Gastroesophageal sphincter (tissue), 4 donors: ENCODE measurements around the gene TPBG. TPM values are rescaled to one million over a fixed set of nuclear protein-coding genes. Genes with fewer than 3 reads are reported as not detected.

Source experiments
- ATAC-seq: fragments of 150-250 bp; one replicate; pipeline ENCODE4 v1.9.1; 2016; ENCODE audit warnings: mild to moderate bottlenecking, moderate library complexity
- H3K27ac ChIP-seq, 4 donors: fragments of 200-600 bp; sonication (generic) in 3 of 4; 1 replicate in 3 of 4; 2 replicates in 1 of 4; pipeline ENCODE4 v1.5.1; 2016 to 2019
- H3K27me3 ChIP-seq: fragments of 200-600 bp; sonication (generic); one replicate; pipeline ENCODE4 v1.5.1; 2019
- H3K36me3 ChIP-seq, 2 donors: fragments of 200-600 bp; sonication (generic); one replicate each; pipeline ENCODE4 v1.5.1; 2019; ENCODE audit warnings: control low read depth in 1 of 2
- H3K4me1 ChIP-seq, 3 donors: fragments of 200-600 bp; sonication (generic); 1 replicate in 2 of 3; 2 replicates in 1 of 3; pipeline ENCODE4 v1.5.1; 2016 to 2019; ENCODE audit warnings: control low read depth in 2 of 3
- H3K4me3 ChIP-seq, 2 donors: fragments of 200-600 bp; sonication (generic); one replicate each; pipeline ENCODE4 v1.5.1; 2019; ENCODE audit warnings: mild to moderate bottlenecking in 1 of 2, moderate library complexity in 1 of 2
- H3K9me3 ChIP-seq, 3 donors: fragments of 200-600 bp; sonication (generic); one replicate each; pipeline ENCODE4 v1.5.1; 2017 to 2019; ENCODE audit warnings: control low read depth in 2 of 3
- EP300 ChIP-seq: sonication (generic); formaldehyde crosslinking; IDR thresholded peaks from one replicate; pipeline ENCODE4 v1.6.1; 2017; ENCODE audit warnings: antibody characterized with exemption, mild to moderate bottlenecking
- POLR2A ChIP-seq, 2 donors: fragments of 450-650 bp; IDR thresholded peaks; one replicate each; pipeline ENCODE4 v1.6.1; 2017; ENCODE audit warnings: antibody characterized with exemption in 2 of 2, mild to moderate bottlenecking in 2 of 2, moderate library complexity in 1 of 2
- POLR2AphosphoS5 ChIP-seq: sonication (generic); formaldehyde crosslinking; IDR thresholded peaks from one replicate; pipeline ENCODE4 v1.6.1; 2017; ENCODE audit warnings: antibody characterized with exemption
- WGBS, 2 donors: methylation state at CpG; one replicate each; pipeline ENCODE4 v1.1.5; 2018; ENCODE audit warnings: low coverage in 1 of 2; 5-methylcytosine and 5-hydroxymethylcytosine counted together
- total RNA-seq, 4 donors: library from RNA; depleted of rRNA; stranded (reverse); fragments of >200 nt; gene quantifications; one replicate each; pipeline ENCODE4 v1.1.0, GENCODE V29; 2016
- TF ChIP-seq, protein P1 (sequence below), 4 experiments: fragments of 200-600 bp in 2 of 4; fragments of 450-650 bp in 2 of 4; sonication (generic) in 1 of 4; IDR thresholded peaks; one replicate each; pipeline ENCODE4 v1.5.1; 2017 to 2019; ENCODE audit warnings: antibody characterized with exemption in 4 of 4, mild to moderate bottlenecking in 2 of 4, moderate library complexity in 2 of 4

Gene TPBG
- total RNA-seq, 4 donors from 2014 or later = 23.3 to 126 (median 84.5) TPM

DNA sequence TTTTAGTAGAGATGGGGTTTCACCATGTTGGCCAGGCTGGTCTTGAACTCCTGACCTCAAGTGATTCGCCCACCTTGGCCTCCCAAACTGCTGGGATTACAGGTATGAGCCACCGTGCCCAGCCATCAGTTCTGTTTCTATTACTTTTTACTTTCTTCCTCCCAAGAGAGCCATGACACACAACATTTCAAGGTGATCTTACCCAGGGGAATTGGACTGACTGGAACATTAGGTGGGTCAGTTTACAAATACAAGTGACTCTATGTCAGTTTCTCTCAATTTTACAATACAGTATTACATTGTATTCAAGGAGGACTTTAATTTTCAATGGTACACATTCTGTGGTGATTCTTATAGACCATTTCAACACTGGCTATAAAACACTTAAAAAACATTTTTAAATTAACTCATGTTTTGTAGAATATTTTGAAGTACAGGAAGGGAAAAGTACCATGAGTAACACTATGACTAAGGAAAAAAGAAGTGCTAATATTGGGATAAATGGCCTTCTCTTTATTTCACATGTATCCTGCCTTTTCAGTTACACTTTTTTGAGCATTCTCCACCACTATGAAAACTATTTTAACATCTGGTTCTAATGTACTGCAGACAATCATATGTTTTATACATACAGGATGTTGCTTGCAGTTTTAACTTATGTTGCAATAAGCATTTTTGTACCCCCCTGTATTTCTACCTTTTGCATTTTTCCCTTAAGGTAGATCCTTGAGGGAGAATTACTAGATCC lies 8.4 kb downstream of the TPBG start:
- TF ChIP-seq, protein P1, sequence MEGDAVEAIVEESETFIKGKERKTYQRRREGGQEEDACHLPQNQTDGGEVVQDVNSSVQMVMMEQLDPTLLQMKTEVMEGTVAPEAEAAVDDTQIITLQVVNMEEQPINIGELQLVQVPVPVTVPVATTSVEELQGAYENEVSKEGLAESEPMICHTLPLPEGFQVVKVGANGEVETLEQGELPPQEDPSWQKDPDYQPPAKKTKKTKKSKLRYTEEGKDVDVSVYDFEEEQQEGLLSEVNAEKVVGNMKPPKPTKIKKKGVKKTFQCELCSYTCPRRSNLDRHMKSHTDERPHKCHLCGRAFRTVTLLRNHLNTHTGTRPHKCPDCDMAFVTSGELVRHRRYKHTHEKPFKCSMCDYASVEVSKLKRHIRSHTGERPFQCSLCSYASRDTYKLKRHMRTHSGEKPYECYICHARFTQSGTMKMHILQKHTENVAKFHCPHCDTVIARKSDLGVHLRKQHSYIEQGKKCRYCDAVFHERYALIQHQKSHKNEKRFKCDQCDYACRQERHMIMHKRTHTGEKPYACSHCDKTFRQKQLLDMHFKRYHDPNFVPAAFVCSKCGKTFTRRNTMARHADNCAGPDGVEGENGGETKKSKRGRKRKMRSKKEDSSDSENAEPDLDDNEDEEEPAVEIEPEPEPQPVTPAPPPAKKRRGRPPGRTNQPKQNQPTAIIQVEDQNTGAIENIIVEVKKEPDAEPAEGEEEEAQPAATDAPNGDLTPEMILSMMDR (IDR thresholded peaks at IDR 0.05) = no peak
- TF ChIP-seq POLR2A (IDR thresholded peaks at IDR 0.05) = no peak
- TF ChIP-seq EP300 = no peak
- no peak for TF ChIP-seq POLR2AphosphoS5
- Histone ChIP-seq H3K27me3 (no peaks in the 10 kb centered on the region), H3K4me1 (peaks cover 0 to 36% (median 0%) of the 10 kb centered on the region in 3 donors), H3K4me3 (no peak overlapping the region), H3K9me3 (no peaks in the 10 kb centered on the region), H3K27ac (peak overlapping the region in 2 of 4 donors; percentile 5 to 22), H3K36me3 (no peaks in the 10 kb centered on the region)
- no peak for ATAC-seq
- 66% methylated on average over 2 of the region's 2 CpGs; no CpG with 5 or more reads in 1 of the 2 donors for WGBS, 2 donors

DNA sequence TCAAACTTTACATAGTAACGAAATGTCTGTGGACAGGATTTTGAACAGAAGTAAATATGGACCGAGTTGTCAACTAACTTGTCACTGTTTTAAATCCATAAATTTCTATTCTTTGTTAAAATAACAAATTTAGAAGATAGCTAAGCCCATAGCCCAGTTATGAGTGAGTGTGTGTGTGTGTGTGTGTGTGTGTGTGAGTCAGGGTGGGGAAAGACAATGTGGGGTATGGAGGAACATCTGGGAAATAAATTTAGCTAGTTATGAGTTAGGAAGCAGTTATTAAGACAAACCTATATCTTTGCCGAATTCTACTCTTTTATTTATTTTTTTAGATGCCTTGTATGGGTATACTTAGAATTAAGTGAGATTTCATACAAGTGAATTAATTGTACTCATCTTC lies 9.0 kb downstream of the TPBG start:
- Histone ChIP-seq H3K27ac (peak overlapping the region in 1 of 4 donors; percentile 22), H3K4me1 (peaks cover 0 to 29% (median 0%) of the 10 kb centered on the region in 3 donors), H3K36me3 (no peaks in the 10 kb centered on the region), H3K9me3 (no peaks in the 10 kb centered on the region), H3K27me3 (no peaks in the 10 kb centered on the region), H3K4me3 (no peak overlapping the region)
- no peak for TF ChIP-seq POLR2A (IDR thresholded peaks at IDR 0.05)
- ATAC-seq = no peak
- 84 to 92% methylated on average over 3 of the region's 3 CpGs for WGBS, 2 donors

DNA sequence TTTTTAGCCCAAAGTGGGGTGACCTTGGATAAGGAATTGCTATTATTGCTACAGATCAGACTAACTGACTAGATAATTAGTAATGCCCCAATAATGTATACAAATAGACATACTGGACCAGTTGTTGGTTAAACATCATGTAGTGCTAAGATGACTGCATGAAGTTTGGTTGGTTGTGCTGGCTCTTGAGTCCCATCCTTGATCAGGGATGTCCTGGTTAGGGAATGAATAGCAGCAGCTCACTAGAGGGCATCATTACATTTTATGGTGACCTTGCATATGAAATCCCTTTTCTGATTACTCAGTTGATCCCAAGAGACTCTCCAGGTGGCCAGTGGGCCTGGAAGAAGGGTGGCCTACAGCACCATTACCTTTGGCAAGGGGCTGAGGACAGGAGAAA lies 10.9 kb downstream of the TPBG start:
- Histone ChIP-seq H3K4me3 (no peak overlapping the region), H3K4me1 (peaks cover 0 to 15% (median 0%) of the 10 kb centered on the region in 3 donors), H3K36me3 (no peaks in the 10 kb centered on the region), H3K9me3 (no peaks in the 10 kb centered on the region), H3K27ac (no peak overlapping the region), H3K27me3 (no peaks in the 10 kb centered on the region)
- no peak for ATAC-seq
- TF ChIP-seq, protein P1 (IDR thresholded peaks at IDR 0.05) = no peak
- no peak for TF ChIP-seq POLR2AphosphoS5
- TF ChIP-seq POLR2A (IDR thresholded peaks at IDR 0.05) = no peak
- no peak for TF ChIP-seq EP300

DNA sequence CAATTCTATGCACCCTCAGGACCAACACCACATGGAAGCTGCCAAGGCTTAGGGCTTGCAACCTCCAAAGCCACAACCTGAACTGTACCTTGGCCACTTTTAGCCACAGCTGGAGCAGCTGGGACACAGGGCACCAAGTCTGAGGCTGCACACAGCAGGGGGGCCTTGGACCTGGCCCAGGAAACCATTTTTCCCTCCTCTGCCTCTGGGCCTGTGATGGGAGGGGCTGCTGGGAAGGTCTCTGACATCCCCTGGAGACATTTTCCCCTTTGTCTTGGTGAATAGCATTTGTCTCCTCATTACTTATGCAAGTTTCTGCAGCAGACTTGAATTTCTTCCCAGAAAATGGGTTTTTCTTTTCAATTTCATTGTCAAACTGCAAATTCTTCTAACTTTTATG lies 13.0 kb downstream of the TPBG start:
- peaks cover 0 to 13% (median 4%) of the 10 kb centered on the region in 3 donors for H3K4me1 ChIP-seq
- no peaks in the 10 kb centered on the region for H3K36me3 ChIP-seq
- no peak overlapping the region for H3K27ac ChIP-seq
- no peak overlapping the region for H3K4me3 ChIP-seq
- H3K9me3 ChIP-seq = no peaks in the 10 kb centered on the region
- TF ChIP-seq EP300 (no peak), POLR2A (IDR thresholded peaks at IDR 0.05) (no peak), POLR2AphosphoS5 (no peak)
- TF ChIP-seq, protein P1 (IDR thresholded peaks at IDR 0.05) = no peak
- no peaks in the 10 kb centered on the region for H3K27me3 ChIP-seq
- no peak for ATAC-seq

DNA sequence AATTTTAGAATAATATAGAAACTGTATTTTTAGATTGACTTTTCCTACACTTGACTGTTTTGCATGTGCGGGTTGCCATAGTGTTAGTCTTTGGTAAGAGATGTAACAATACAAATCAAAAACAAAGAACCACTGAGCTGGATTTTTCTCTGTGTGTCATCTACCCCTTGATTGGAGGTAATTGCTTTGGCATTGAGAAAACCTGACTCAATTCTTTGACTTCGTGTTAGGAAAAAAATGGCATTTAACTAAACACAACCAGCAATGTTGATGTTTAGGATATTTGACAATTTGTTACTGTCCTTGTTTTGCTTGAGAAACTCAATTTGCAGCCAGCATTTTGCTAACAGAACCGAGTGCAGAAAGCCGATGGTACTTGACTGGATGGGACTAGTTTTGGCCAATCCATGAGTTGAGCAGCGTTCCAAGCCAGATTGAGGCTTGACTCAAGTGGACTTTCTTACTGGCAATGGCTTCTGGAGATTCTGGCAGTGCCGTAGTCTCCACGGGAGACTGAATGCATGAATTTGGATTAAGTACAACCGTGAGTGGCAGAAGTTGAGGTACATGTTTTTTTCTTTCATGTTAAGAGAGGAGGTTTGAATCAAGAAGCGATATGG lies 17.1 kb downstream of the TPBG start:
- no peak overlapping the region for H3K4me3 ChIP-seq
- peaks cover 4 to 29% (median 7%) of the 10 kb centered on the region in 3 donors for H3K4me1 ChIP-seq
- H3K27ac ChIP-seq = peak overlapping the region in 2 of 4 donors; percentile 36 to 39
- TF ChIP-seq EP300 (no peak), POLR2AphosphoS5 (no peak), POLR2A (IDR thresholded peaks at IDR 0.05) (no peak)
- TF ChIP-seq, protein P1 (IDR thresholded peaks at IDR 0.05) = no peak
- H3K36me3 ChIP-seq = no peaks in the 10 kb centered on the region
- no peaks in the 10 kb centered on the region for H3K9me3 ChIP-seq
- no peaks in the 10 kb centered on the region for H3K27me3 ChIP-seq
- ATAC-seq = no peak
- 71 to 87% methylated on average over 9 of the region's 9 CpGs for WGBS, 2 donors
